Measurements from ENCODE around the gene STRIP2. TPM values are rescaled to one million over a fixed set of nuclear protein-coding genes. Genes with fewer than 3 reads are reported as not detected.

STRIP2 gene
- total and polyA plus RNA-seq, 2 of the 13 experiments (the other 11 are each of a cell fraction or from before 2014, with no cell fraction given) = 3.9 to 8.2 TPM

DNA sequence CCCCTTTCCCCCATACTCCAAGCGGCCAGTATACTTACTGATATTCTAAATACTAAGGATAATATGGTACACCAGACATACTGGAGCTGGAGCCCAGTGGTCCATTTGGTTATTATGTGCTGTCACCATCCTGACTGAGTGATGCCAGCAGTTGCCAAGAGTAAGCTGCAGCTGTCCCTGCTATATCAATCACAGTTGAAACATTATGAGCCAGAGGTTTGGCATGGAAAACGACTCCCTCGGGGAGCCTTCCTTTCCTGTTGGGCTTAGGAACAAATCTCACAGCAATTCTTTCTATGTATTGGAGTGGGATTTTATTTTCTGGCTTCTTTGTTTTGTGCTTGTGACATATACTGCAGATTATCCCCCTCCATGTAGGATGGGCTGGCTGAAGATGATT is 32.6 kb downstream of the STRIP2 start:
- peaks cover 2 to 4% of the 10 kb centered on the region in 2 experiments; a peak in 3 of 5 replicates for H3K36me3 ChIP-seq (replicated peaks in 1 of 2; ENCODE audit: control insufficient read depth in 1 of 2, insufficient read depth in 2 of 2, low read length in 2 of 2)
- ChIA-PET CTCF (ENCODE audit: low intra/inter-chr PET ratio, low total read pairs) (no interaction called here), POLR2A (no interaction called here)
- intact Hi-C loops (cut with micrococcal nuclease; ENCODE audit: unreplicated experiment) (no loop called here), in situ Hi-C loops (cut with HindIII; ENCODE audit: extremely low pct_ligation_motif_present, low pct_unique_long_range_greater_than_20kb) (no loop called here)
- no peaks in the 10 kb centered on the region for H3K79me2 ChIP-seq (ENCODE audit: insufficient read depth, low read length)
- H3K9me3 ChIP-seq (ENCODE audit: low read length) = no peaks in the 10 kb centered on the region
- BruUV-seq (replicated peaks) = no TSS peak
- H3K9ac ChIP-seq (ENCODE audit: insufficient read depth, low read depth, low read length) = no peak overlapping the region
- H3K4me1 ChIP-seq (ENCODE audit: insufficient read depth, low read length) = no peaks in the 10 kb centered on the region
- 91% methylated on average over 3 of the region's 3 CpGs for WGBS (ENCODE audit: low lambda C conversion rate)
- no peaks in the 10 kb centered on the region for H3K27me3 ChIP-seq (ENCODE audit: control insufficient read depth in 1 of 2, insufficient read depth in 2 of 2, low read length in 2 of 2)
- H2AFZ ChIP-seq (ENCODE audit: low read length) = no peak overlapping the region
- H3K27ac ChIP-seq (ENCODE audit: extremely low read length, insufficient read depth, low read length) = no peak overlapping the region
- TF ChIP-seq ZSCAN31 (CRISPR knock-in tag; IDR thresholded peaks at IDR 0.05; ENCODE audit: low read depth) = no peak
- TF ChIP-seq KAT2B (IDR thresholded peaks at IDR 0.05; ENCODE audit: borderline replicate concordance, low read depth, low read length) = no peak
- TF ChIP-seq ZMAT3 (CRISPR knock-in tag; conservative IDR thresholded peaks at IDR 0.05) = no peak
- TF ChIP-seq NR1H2 (CRISPR knock-in tag; IDR thresholded peaks at IDR 0.05; ENCODE audit: borderline replicate concordance, low read depth) = no peak
- no peak for TF ChIP-seq ZMYM2 (CRISPR knock-in tag; IDR thresholded peaks at IDR 0.05)
- no peak for TF ChIP-seq ETV6 (CRISPR knock-in tag; conservative IDR thresholded peaks at IDR 0.05)
- no peak for TF ChIP-seq SMYD3 (CRISPR knock-in tag; IDR thresholded peaks at IDR 0.05)
- no peak overlapping the region for H3K4me3 ChIP-seq (replicated peaks in 1 of 3; ENCODE audit: insufficient read depth in 1 of 3, low read depth in 2 of 3, low read length in 3 of 3)
- no peak for ATAC-seq
- no peak for DNase-seq (ENCODE audit: low spot score)
- no peak overlapping the region for H3K4me2 ChIP-seq (ENCODE audit: low read depth, low read length)
- no peaks in the 10 kb centered on the region for H4K20me1 ChIP-seq (ENCODE audit: insufficient read depth, low read length)
- FAIRE-seq = no peak

DNA sequence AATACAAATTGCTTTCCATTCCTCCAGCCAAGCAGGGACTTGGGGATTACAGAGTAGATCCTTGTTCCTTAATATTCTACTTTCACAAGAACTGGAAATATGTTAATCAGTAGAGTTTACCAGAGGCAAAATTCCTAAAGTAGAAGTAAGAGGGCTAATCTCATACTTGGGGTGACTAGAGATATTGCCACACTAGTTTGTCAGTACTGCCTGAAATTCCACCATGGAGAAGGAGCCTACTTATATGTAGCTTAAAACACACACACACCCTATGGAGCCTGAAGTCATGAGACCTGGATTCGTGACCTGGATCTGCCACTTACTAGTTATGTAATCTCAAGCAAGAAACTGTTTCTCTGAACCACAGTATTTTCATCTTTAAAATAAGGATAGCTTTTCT is 33.9 kb downstream of the STRIP2 start:
- Histone ChIP-seq H3K79me2 (ENCODE audit: insufficient read depth, low read length) (no peaks in the 10 kb centered on the region), H3K4me1 (ENCODE audit: insufficient read depth, low read length) (no peaks in the 10 kb centered on the region), H3K4me2 (ENCODE audit: low read depth, low read length) (no peak overlapping the region), H4K20me1 (ENCODE audit: insufficient read depth, low read length) (no peaks in the 10 kb centered on the region), H3K27me3 (ENCODE audit: control insufficient read depth in 1 of 2, insufficient read depth in 2 of 2, low read length in 2 of 2) (no peaks in the 10 kb centered on the region), H3K9ac (ENCODE audit: insufficient read depth, low read depth, low read length) (no peak overlapping the region), H3K9me3 (ENCODE audit: low read length) (no peaks in the 10 kb centered on the region), H3K27ac (ENCODE audit: extremely low read length, insufficient read depth, low read length) (no peak overlapping the region), H2AFZ (ENCODE audit: low read length) (no peak overlapping the region), H3K36me3 (replicated peaks in 1 of 2; ENCODE audit: control insufficient read depth in 1 of 2, insufficient read depth in 2 of 2, low read length in 2 of 2) (peaks cover 0 to 4% of the 10 kb centered on the region in 2 experiments; a peak in 1 of 5 replicates), H3K4me3 (replicated peaks in 1 of 3; ENCODE audit: insufficient read depth in 1 of 3, low read depth in 2 of 3, low read length in 3 of 3) (no peak overlapping the region)
- 100% methylated on average over 1 of the region's 1 CpG for WGBS (ENCODE audit: low lambda C conversion rate)
- intact Hi-C loops (cut with micrococcal nuclease; ENCODE audit: unreplicated experiment) = no loop called here
- no peak for DNase-seq (ENCODE audit: low spot score)
- FAIRE-seq = no peak
- in situ Hi-C loops (cut with HindIII; ENCODE audit: extremely low pct_ligation_motif_present, low pct_unique_long_range_greater_than_20kb) = no loop called here
- ChIA-PET POLR2A (no interaction called here), CTCF (ENCODE audit: low intra/inter-chr PET ratio, low total read pairs) (no interaction called here)
- ATAC-seq = no peak
- BruUV-seq (replicated peaks) = no TSS peak
- no peak for TF ChIP-seq KDM6A (CRISPR knock-in tag; IDR thresholded peaks at IDR 0.05; ENCODE audit: low read depth)
- no peak for TF ChIP-seq IKZF4 (CRISPR knock-in tag; IDR thresholded peaks at IDR 0.05; ENCODE audit: borderline replicate concordance, low read depth, not compliant biosample characterization)
- TF ChIP-seq ARHGAP35 (CRISPR knock-in tag; IDR thresholded peaks at IDR 0.05; ENCODE audit: borderline replicate concordance) = no peak
- TF ChIP-seq, protein P1, sequence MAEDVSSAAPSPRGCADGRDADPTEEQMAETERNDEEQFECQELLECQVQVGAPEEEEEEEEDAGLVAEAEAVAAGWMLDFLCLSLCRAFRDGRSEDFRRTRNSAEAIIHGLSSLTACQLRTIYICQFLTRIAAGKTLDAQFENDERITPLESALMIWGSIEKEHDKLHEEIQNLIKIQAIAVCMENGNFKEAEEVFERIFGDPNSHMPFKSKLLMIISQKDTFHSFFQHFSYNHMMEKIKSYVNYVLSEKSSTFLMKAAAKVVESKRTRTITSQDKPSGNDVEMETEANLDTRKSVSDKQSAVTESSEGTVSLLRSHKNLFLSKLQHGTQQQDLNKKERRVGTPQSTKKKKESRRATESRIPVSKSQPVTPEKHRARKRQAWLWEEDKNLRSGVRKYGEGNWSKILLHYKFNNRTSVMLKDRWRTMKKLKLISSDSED (CRISPR knock-in tag; IDR thresholded peaks at IDR 0.05) = no peak
- no peak for TF ChIP-seq TP53 (CRISPR knock-in tag; conservative IDR thresholded peaks at IDR 0.05)
- no peak for TF ChIP-seq ZKSCAN1 (IDR thresholded peaks at IDR 0.05; ENCODE audit: low read length)
- no peak for TF ChIP-seq MIER3 (CRISPR knock-in tag; IDR thresholded peaks at IDR 0.05; ENCODE audit: borderline replicate concordance)
- TF ChIP-seq, protein P2, sequence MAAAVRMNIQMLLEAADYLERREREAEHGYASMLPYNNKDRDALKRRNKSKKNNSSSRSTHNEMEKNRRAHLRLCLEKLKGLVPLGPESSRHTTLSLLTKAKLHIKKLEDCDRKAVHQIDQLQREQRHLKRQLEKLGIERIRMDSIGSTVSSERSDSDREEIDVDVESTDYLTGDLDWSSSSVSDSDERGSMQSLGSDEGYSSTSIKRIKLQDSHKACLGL (CRISPR knock-in tag; IDR thresholded peaks at IDR 0.05) = no peak
- TF ChIP-seq SPEN (CRISPR knock-in tag; IDR thresholded peaks at IDR 0.05; ENCODE audit: low read depth) = no peak
- TF ChIP-seq, protein P3, sequence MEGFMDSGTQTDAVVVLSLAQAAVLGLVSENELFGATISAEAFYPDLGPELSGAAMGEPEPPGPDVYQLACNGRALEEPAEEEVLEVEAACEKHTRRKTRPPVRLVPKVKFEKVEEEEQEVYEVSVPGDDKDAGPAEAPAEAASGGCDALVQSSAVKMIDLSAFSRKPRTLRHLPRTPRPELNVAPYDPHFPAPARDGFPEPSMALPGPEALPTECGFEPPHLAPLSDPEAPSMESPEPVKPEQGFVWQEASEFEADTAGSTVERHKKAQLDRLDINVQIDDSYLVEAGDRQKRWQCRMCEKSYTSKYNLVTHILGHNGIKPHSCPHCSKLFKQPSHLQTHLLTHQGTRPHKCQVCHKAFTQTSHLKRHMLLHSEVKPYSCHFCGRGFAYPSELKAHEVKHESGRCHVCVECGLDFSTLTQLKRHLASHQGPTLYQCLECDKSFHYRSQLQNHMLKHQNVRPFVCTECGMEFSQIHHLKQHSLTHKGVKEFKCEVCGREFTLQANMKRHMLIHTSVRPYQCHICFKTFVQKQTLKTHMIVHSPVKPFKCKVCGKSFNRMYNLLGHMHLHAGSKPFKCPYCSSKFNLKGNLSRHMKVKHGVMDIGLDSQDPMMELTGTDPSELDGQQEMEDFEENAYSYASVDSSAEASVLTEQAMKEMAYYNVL (CRISPR knock-in tag; IDR thresholded peaks at IDR 0.05; ENCODE audit: borderline replicate concordance) = no peak
- no peak for TF ChIP-seq ZNF879 (CRISPR knock-in tag; IDR thresholded peaks at IDR 0.05)
